Spleen (tissue), 11 donors: ENCODE data around the gene FAT1. TPM values are rescaled to one million over a fixed set of nuclear protein-coding genes. Genes with fewer than 3 reads are reported as not detected.
"Not testable (repeated sequence)": the region's sequence is repeated elsewhere in the genome, so short reads cannot be mapped to it uniquely, and the experiment has no call there.

Experiments
- DNase-seq: peaks from one replicate; pipeline ENCODE4 v3.0.0-alpha.2; 2020
- H3K27ac ChIP-seq, 8 donors: fragments of 200-600 bp; sonication (generic) in 7 of 8; 1 replicate in 4 of 8; 2 replicates in 4 of 8; pipeline versions ENCODE4 v1.5.0 to v1.8.0; 2016 to 2021; ENCODE audit warnings: inconsistent platforms in 4 of 8, mild to moderate bottlenecking in 4 of 8, moderate library complexity in 1 of 8
- H3K27me3 ChIP-seq, 7 donors: fragments of 200-600 bp; sonication (generic) in 6 of 7; replicated peaks in 1 of 7; 1 replicate in 4 of 7; 2 replicates in 3 of 7; pipeline versions ENCODE4 v1.5.0 to v1.8.0; 2016 to 2021; ENCODE audit warnings: inconsistent platforms in 3 of 7, mild to moderate bottlenecking in 1 of 7
- H3K36me3 ChIP-seq, 6 donors: fragments of 200-600 bp; sonication (generic) in 5 of 6; 1 replicate in 4 of 6; 2 replicates in 2 of 6; pipeline versions ENCODE4 v1.5.0 to v1.8.0; 2016 to 2021; ENCODE audit warnings: inconsistent platforms in 2 of 6
- H3K4me1 ChIP-seq, 6 donors: fragments of 200-600 bp; sonication (generic) in 5 of 6; 1 replicate in 3 of 6; 2 replicates in 3 of 6; pipeline versions ENCODE4 v1.5.0 to v1.8.0; 2016 to 2021; ENCODE audit warnings: inconsistent platforms in 3 of 6
- H3K4me3 ChIP-seq, 8 donors: fragments of 200-600 bp; sonication (generic) in 7 of 8; 1 replicate in 4 of 8; 2 replicates in 4 of 8; pipeline versions ENCODE4 v1.5.0 to v1.8.0; 2016 to 2021; ENCODE audit warnings: inconsistent platforms in 4 of 8, mild to moderate bottlenecking in 4 of 8, moderate library complexity in 2 of 8
- H3K9me3 ChIP-seq, 8 donors: fragments of 200-600 bp; sonication (generic) in 7 of 8; 1 replicate in 4 of 8; 2 replicates in 4 of 8; pipeline versions ENCODE4 v1.5.0 to v1.8.0; 2016 to 2021; ENCODE audit warnings: inconsistent platforms in 4 of 8
- CTCF ChIP-seq, 11 experiments: fragments of 200-600 bp in 7 of 11; fragments of 450-650 bp in 4 of 11; sonication (generic) in 4 of 11; IDR thresholded peaks in 8 of 11; conservative IDR thresholded peaks in 3 of 11; 1 replicate in 7 of 11; 2 replicates in 4 of 11; pipeline versions ENCODE4 v1.4.0 to v1.8.0; 2016 to 2021; ENCODE audit warnings: antibody characterized with exemption in 11 of 11, inconsistent platforms in 4 of 11, mild to moderate bottlenecking in 1 of 11
- POLR2A ChIP-seq, 3 donors: fragments of 450-650 bp; IDR thresholded peaks; one replicate each; pipeline ENCODE4 v1.5.1; 2017; ENCODE audit warnings: antibody characterized with exemption in 3 of 3, mild to moderate bottlenecking in 1 of 3
- POLR2AphosphoS5 ChIP-seq, 3 donors: sonication (generic); formaldehyde crosslinking; IDR thresholded peaks; one replicate each; pipeline ENCODE4 v1.5.1; 2017; ENCODE audit warnings: antibody characterized with exemption in 3 of 3
- WGBS, 5 donors: extraction: QIAGEN DNeasy Blood & Tissue Kit in 3 of 5; methylation state at CpG; one replicate each; pipeline versions ENCODE4 v1.1.5 to v1.1.7; 2013 to 2018; 5-methylcytosine and 5-hydroxymethylcytosine counted together
- intact Hi-C: fragments of 100-400 bp; cut with DNase I; formaldehyde crosslinking; loops from one replicate; pipeline ENCODE4 v1.15.0; 2023; ENCODE audit warnings: low total_unique reads
- polyA plus RNA-seq, 3 donors: library from polyadenylated mRNA; stranded (reverse); fragments of 200-250 nt; gene quantifications; one replicate each; pipeline ENCODE4 v1.2.1, GENCODE V29; 2013
- total RNA-seq, 7 donors: library from RNA; depleted of rRNA in 3 of 7; stranded (reverse); fragments of >200 nt in 3 of 7; fragmentation: NEBNext Ultra II Directional in 4 of 7; extraction: Animal tissue kit (Norgen Biotek cat#: 25700) in 4 of 7; gene quantifications; one replicate each; pipeline versions ENCODE4 v1.1.0 to v1.2.1, GENCODE V29; 2016 to 2021
- donor health status: healthy with polysubstance abuse.
- donor health status: DM: no; HTN: no; CAD: no; lungs with moderate emphysema.
- donor health status: DM: no; HTN: no; CAD: no.
- donor health status: Bipolar disorder and iron deficiency.
- donor health status: healthy.
- donor health status: DM: no; HTN: no; CAD: no.
- donor health status: DM: yes; HTN: yes; CAD: no.

Gene FAT1
- total and polyA plus RNA-seq, 10 donors, result 0.87 to 20.0 (median 4.6) TPM

- Histone ChIP-seq H3K27me3 (peaks cover 0 to 4% (median 0%) of the 10 kb centered on the region in 7 donors), H3K27ac (no peak overlapping the region), H3K4me1 (no peaks in the 10 kb centered on the region), H3K36me3 (no peaks in the 10 kb centered on the region), H3K4me3 (no peak overlapping the region), H3K9me3 (no peaks in the 10 kb centered on the region)
- DNase-seq, result no peak
- TF ChIP-seq CTCF (IDR thresholded peaks at IDR 0.05 in 8 of 11, conservative IDR thresholded peaks at IDR 0.05 in 3 of 11), result no peak
- TF ChIP-seq POLR2AphosphoS5 (IDR thresholded peaks at IDR 0.05), result no peak
- no peak for TF ChIP-seq POLR2A (IDR thresholded peaks at IDR 0.05)
- 78 to 92% (median 84%) methylated on average over 4 of the region's 4 CpGs for WGBS, 5 donors
- intact Hi-C loops, result no loop called here
Observed at GRCh38 chr4:186666252-186666651, 57.4 kb downstream of the FAT1 start.

DNA sequence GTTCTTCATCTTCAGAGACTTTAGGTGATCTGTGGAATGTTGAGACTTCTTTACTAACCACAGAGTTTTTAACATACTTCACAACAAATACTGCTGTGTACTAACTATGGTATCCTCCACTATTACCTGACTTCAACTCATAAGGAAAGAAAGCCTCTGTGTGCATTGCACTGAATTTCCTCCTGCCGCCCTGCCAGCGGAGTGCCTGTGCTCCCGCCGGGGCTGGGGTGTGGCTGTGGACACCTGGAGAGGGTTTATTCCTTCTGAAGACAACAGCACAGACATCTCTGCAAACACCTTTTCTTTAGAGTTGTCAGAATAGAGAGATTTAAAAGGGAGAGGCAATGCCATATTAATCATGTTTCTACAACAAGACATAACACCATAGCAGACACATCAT lies 63.3 kb downstream of the FAT1 start:
- H3K27ac ChIP-seq, result no peak overlapping the region
- no peak overlapping the region for H3K4me3 ChIP-seq
- TF ChIP-seq POLR2A (IDR thresholded peaks at IDR 0.05), result no peak
- no peak for TF ChIP-seq POLR2AphosphoS5 (IDR thresholded peaks at IDR 0.05)
- TF ChIP-seq CTCF (IDR thresholded peaks at IDR 0.05 in 8 of 11, conservative IDR thresholded peaks at IDR 0.05 in 3 of 11), result no peak
- H3K27me3 ChIP-seq, result no peaks in the 10 kb centered on the region
- 90 to 98% (median 94%) methylated on average over 4 of the region's 4 CpGs for WGBS, 5 donors
- no peak for DNase-seq
- H3K4me1 ChIP-seq, result no peaks in the 10 kb centered on the region
- no peaks in the 10 kb centered on the region for H3K9me3 ChIP-seq
- intact Hi-C loops, result no loop called here
- no peaks in the 10 kb centered on the region for H3K36me3 ChIP-seq

DNA sequence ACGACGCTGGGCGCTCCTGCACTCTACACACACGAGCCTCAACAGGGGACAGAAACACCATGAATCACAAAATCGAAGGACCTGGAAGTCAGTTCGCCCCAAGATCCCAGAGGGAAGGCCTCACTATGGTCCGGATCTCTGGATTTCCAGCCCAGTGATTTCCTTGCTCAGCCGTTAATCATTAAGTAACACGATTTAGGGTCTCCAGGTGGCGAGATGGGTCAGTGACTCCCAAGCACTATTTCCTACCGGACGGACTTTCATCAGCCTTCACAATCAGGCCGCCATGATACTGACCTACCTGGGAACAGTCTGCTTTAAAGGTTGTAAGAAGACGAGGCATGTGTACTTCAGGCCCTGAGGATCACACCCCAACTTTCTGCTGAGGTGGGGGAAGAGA lies 63.7 kb downstream of the FAT1 start:
- DNase-seq, result no peak
- no peak for TF ChIP-seq CTCF (IDR thresholded peaks at IDR 0.05 in 8 of 11, conservative IDR thresholded peaks at IDR 0.05 in 3 of 11)
- intact Hi-C loops, result no loop called here
- Histone ChIP-seq H3K9me3 (no peaks in the 10 kb centered on the region), H3K36me3 (no peaks in the 10 kb centered on the region), H3K4me1 (no peaks in the 10 kb centered on the region), H3K27ac (no peak overlapping the region), H3K27me3 (no peaks in the 10 kb centered on the region), H3K4me3 (no peak overlapping the region)
- 83 to 89% (median 88%) methylated on average over 14 of the region's 14 CpGs for WGBS, 5 donors

GRCh38 chr4:186659456-186659855 lies 64.2 kb downstream of the FAT1 start:
- H3K4me1 ChIP-seq, intact Hi-C loops, H3K36me3 ChIP-seq, DNase-seq, H3K27ac ChIP-seq, H3K27me3 ChIP-seq, H3K9me3 ChIP-seq, H3K4me3 ChIP-seq: not testable (repeated sequence)
- WGBS, 5 donors, result 75 to 92% (median 88%) methylated on average over 16 of the region's 16 CpGs

DNA sequence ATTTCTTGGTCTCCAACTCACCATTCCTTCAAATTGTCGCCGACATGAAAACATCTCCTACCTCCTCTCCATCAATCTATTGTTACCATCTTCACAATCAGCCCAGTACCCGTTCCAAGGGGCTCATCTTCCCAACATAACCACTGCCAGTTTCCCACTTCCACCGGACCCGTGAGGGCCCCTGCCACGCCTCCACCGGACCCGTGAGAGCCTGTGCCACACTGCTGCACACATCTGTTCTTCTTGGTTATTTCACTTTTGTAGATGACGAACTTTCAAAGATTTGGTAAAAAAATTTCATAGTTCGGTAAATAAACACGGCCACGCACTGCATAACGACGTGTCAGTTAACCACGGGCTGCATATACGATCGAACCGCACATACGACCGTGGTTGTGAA lies 65.0 kb downstream of the FAT1 start:
- no peaks in the 10 kb centered on the region for H3K9me3 ChIP-seq
- no peak overlapping the region for H3K4me3 ChIP-seq
- H3K36me3 ChIP-seq, result no peaks in the 10 kb centered on the region
- H3K27ac ChIP-seq, result no peak overlapping the region
- 91 to 95% (median 92%) methylated on average over 20 of the region's 20 CpGs for WGBS, 5 donors
- peaks cover 0 to 8% (median 0%) of the 10 kb centered on the region in 7 donors for H3K27me3 ChIP-seq
- intact Hi-C loops, result no loop called here
- no peaks in the 10 kb centered on the region for H3K4me1 ChIP-seq
- no peak for DNase-seq
- TF ChIP-seq POLR2A (IDR thresholded peaks at IDR 0.05), result no peak
- no peak for TF ChIP-seq POLR2AphosphoS5 (IDR thresholded peaks at IDR 0.05)
- TF ChIP-seq CTCF (IDR thresholded peaks at IDR 0.05 in 8 of 11, conservative IDR thresholded peaks at IDR 0.05 in 3 of 11), result no peak
